H1 (cell line): ENCODE measurements around the gene INHBC. TPM values are rescaled to one million over a fixed set of nuclear protein-coding genes. Genes with fewer than 3 reads are reported as not detected.

Experiments
- CTCF ChIA-PET: fragments of 300-600 bp; sonication (Branson Sonifier 250); formaldehyde crosslinking; loops from one replicate; lab custom pipeline; 2021; ENCODE audit not compliant: partially characterized antibody; lab: Charles Lee
- POLR2A ChIA-PET: fragments of 300-600 bp; sonication (Branson Sonifier 250); formaldehyde crosslinking; loops from one replicate; lab custom pipeline; 2021; ENCODE audit warnings: inconsistent platforms; ENCODE audit not compliant: partially characterized antibody; lab: Charles Lee
- DNase-seq, 2 experiments: peaks; one replicate each; pipeline versions ENCODE4 v3.0.0 to v3.0.0-alpha.2; 2010 to 2022; ENCODE audit warnings: low spot score in 2 of 2, low read depth in 1 of 2, mixed read lengths in 1 of 2
- FAIRE-seq: peaks from 2 replicates; lab custom pipeline; 2011; peaks lifted over from hg19 to GRCh38; lab: Jason Lieb, UNC
- H2AFZ ChIP-seq: 2 replicates; pipeline ENCODE4 v1.8.1; 2012; ENCODE audit warnings: low read length, inconsistent platforms
- H2AK5ac ChIP-seq: 2 replicates; pipeline ENCODE4 v1.6.1; 2013; ENCODE audit warnings: low read depth, low read length
- H2BK120ac ChIP-seq: replicated peaks from 2 replicates; pipeline ENCODE3; 2013; ENCODE audit warnings: low read depth, low read length, inconsistent platforms
- H2BK12ac ChIP-seq: 2 replicates; pipeline ENCODE4 v1.6.1; 2013; ENCODE audit warnings: low read depth, low read length
- H2BK15ac ChIP-seq: 2 replicates; pipeline ENCODE4 v1.6.1; 2013; ENCODE audit warnings: low read length
- H2BK20ac ChIP-seq: 2 replicates; pipeline ENCODE4 v1.6.1; 2013; ENCODE audit warnings: low read length
- H2BK5ac ChIP-seq: 2 replicates; pipeline ENCODE4 v1.6.1; 2013; ENCODE audit warnings: low read depth, low read length
- H3K14ac ChIP-seq: 2 replicates; pipeline ENCODE4 v1.6.1; 2013; ENCODE audit warnings: inconsistent platforms; ENCODE audit not compliant: insufficient read length
- H3K18ac ChIP-seq: 2 replicates; pipeline ENCODE4 v1.6.1; 2013; ENCODE audit warnings: low read length; ENCODE audit errors: extremely low read depth
- H3K23ac ChIP-seq: 2 replicates; pipeline ENCODE4 v1.6.1; 2013; ENCODE audit warnings: inconsistent platforms; ENCODE audit not compliant: insufficient read length
- H3K23me2 ChIP-seq: 2 replicates; pipeline ENCODE4 v1.6.1; 2013; ENCODE audit warnings: low read depth, low read length
- H3K27ac ChIP-seq: 2 replicates; pipeline ENCODE4 v1.6.1; 2011; ENCODE audit warnings: low read depth, low read length, inconsistent platforms
- H3K27me3 ChIP-seq, 4 experiments: replicated peaks in 1 of 4; 1 replicate in 1 of 4; 2 replicates in 3 of 4; pipeline versions ENCODE4 v1.6.1 to v1.8.1; 2011 to 2013; ENCODE audit warnings: low read length in 3 of 4, mild to moderate bottlenecking in 3 of 4, inconsistent platforms in 2 of 4, mixed read lengths in 2 of 4, moderate library complexity in 1 of 4; ENCODE audit not compliant: control insufficient read depth in 3 of 4, insufficient read depth in 3 of 4; ENCODE audit errors: extremely low read depth in 1 of 4
- H3K36me3 ChIP-seq, 4 experiments: 2 replicates each; pipeline versions ENCODE4 v1.6.1 to v1.8.1; 2011 to 2013; ENCODE audit warnings: mild to moderate bottlenecking in 4 of 4, low read length in 3 of 4, moderate library complexity in 2 of 4, control low read depth in 1 of 4, inconsistent platforms in 1 of 4; ENCODE audit not compliant: insufficient read depth in 4 of 4, control insufficient read depth in 2 of 4
- H3K4ac ChIP-seq: replicated peaks from 2 replicates; pipeline ENCODE3; 2013; ENCODE audit warnings: low read length, low read depth, mixed read lengths, inconsistent platforms; ENCODE audit not compliant: insufficient read length
- H3K4me1 ChIP-seq, 4 experiments: replicated peaks in 1 of 4; 1 replicate in 1 of 4; 2 replicates in 3 of 4; pipeline versions ENCODE4 v1.6.1 to v1.8.1; 2011 to 2013; ENCODE audit warnings: low read length in 3 of 4, inconsistent platforms in 2 of 4, mixed read lengths in 1 of 4; ENCODE audit not compliant: insufficient read depth in 4 of 4, control insufficient read depth in 3 of 4
- H3K4me2 ChIP-seq, 2 experiments: 2 replicates each; pipeline versions ENCODE4 v1.6.1 to v1.8.1; 2011 to 2013; ENCODE audit warnings: low read depth in 2 of 2, low read length in 2 of 2, control low read depth in 1 of 2, inconsistent platforms in 1 of 2, mild to moderate bottlenecking in 1 of 2; ENCODE audit not compliant: insufficient read depth in 1 of 2
- H3K4me3 ChIP-seq, 4 experiments: fragments of 200-600, 300-600 bp in 1 of 4; sonication (generic), shearing (Covaris generic), sonication (Bioruptor Twin) in 1 of 4; 2 replicates each; pipeline versions ENCODE4 v1.5.1 to v1.8.1; 2011 to 2016; ENCODE audit warnings: low read length in 4 of 4, low read depth in 3 of 4, control low read depth in 2 of 4, inconsistent platforms in 2 of 4, mild to moderate bottlenecking in 2 of 4, mixed read lengths in 1 of 4, moderate library complexity in 1 of 4; ENCODE audit not compliant: insufficient read depth in 2 of 4; ENCODE audit errors: extremely low read depth in 1 of 4
- H3K56ac ChIP-seq: replicated peaks from 2 replicates; pipeline ENCODE3; 2013; ENCODE audit warnings: low read depth, mild to moderate bottlenecking, mixed read lengths, low read length, inconsistent platforms; ENCODE audit not compliant: insufficient read length
- H3K79me1 ChIP-seq: 2 replicates; pipeline ENCODE4 v1.6.1; 2013; ENCODE audit warnings: low read depth, low read length, control low read depth
- H3K79me2 ChIP-seq, 2 experiments: 2 replicates each; pipeline versions ENCODE4 v1.6.1 to v1.8.1; 2012 to 2013; ENCODE audit warnings: low read length in 2 of 2, mild to moderate bottlenecking in 2 of 2, inconsistent platforms in 1 of 2; ENCODE audit not compliant: insufficient read depth in 2 of 2, control insufficient read depth in 1 of 2
- H3K9ac ChIP-seq, 4 experiments: replicated peaks in 1 of 4; 1 replicate in 1 of 4; 2 replicates in 3 of 4; pipeline versions ENCODE4 v1.6.1 to v1.8.1; 2011 to 2013; ENCODE audit warnings: low read depth in 3 of 4, low read length in 3 of 4, control low read depth in 2 of 4, mild to moderate bottlenecking in 2 of 4, moderate library complexity in 2 of 4, inconsistent platforms in 1 of 4; ENCODE audit errors: extremely low read depth in 1 of 4
- H3K9me3 ChIP-seq, 2 experiments: 2 replicates each; pipeline versions ENCODE4 v1.6.1 to v1.8.1; 2012 to 2013; ENCODE audit warnings: mild to moderate bottlenecking in 2 of 2, moderate library complexity in 2 of 2, control low read depth in 1 of 2, inconsistent platforms in 1 of 2, low read depth in 1 of 2, low read length in 1 of 2, mixed read lengths in 1 of 2; ENCODE audit not compliant: insufficient read depth in 2 of 2
- H4K20me1 ChIP-seq, 2 experiments: replicated peaks in 1 of 2; 2 replicates each; pipeline versions ENCODE3 to v1.8.1; 2011 to 2013; ENCODE audit warnings: inconsistent platforms in 2 of 2, low read length in 2 of 2, mild to moderate bottlenecking in 1 of 2; ENCODE audit not compliant: insufficient read depth in 2 of 2, control insufficient read depth in 1 of 2
- H4K5ac ChIP-seq: 2 replicates; pipeline ENCODE4 v1.6.1; 2013; ENCODE audit warnings: low read length, low read depth, mixed read lengths, inconsistent platforms; ENCODE audit not compliant: insufficient read length
- H4K8ac ChIP-seq: 2 replicates; pipeline ENCODE4 v1.8.0; 2013; ENCODE audit warnings: mild to moderate bottlenecking, moderate library complexity, low read length, inconsistent platforms; ENCODE audit not compliant: insufficient read depth; ENCODE audit errors: extremely low read depth
- H4K91ac ChIP-seq: replicated peaks from 2 replicates; pipeline ENCODE3; 2013; ENCODE audit warnings: low read length, mixed read lengths, inconsistent platforms; ENCODE audit not compliant: insufficient read length
- ASH2L ChIP-seq: fragments of 200-600, 300-600 bp; sonication (generic); IDR thresholded peaks from one replicate; pipeline ENCODE4 v1.7.1; 2017; ENCODE audit warnings: low read length
- ATF2 ChIP-seq: IDR thresholded peaks from 2 replicates; pipeline ENCODE4 v1.6.1; 2012; ENCODE audit warnings: low read length, inconsistent platforms
- CBX5 ChIP-seq: fragments of 300-800, 300-1000 bp; sonication (generic); IDR thresholded peaks from 2 replicates; pipeline ENCODE4 v1.7.1; 2016; ENCODE audit warnings: antibody characterized with exemption, low read length, low read depth
- CBX8 ChIP-seq: fragments of 300-800, 300-1000 bp; sonication (generic); IDR thresholded peaks from 2 replicates; pipeline ENCODE4 v1.7.1; 2016; ENCODE audit warnings: low read depth, low read length, borderline replicate concordance
- EZH2 ChIP-seq: fragments of 200-600 bp; sonication (generic); IDR thresholded peaks from 2 replicates; pipeline ENCODE4 v1.7.1; 2012; ENCODE audit warnings: low read depth, mild to moderate bottlenecking, moderate library complexity, low read length, inconsistent platforms; ENCODE audit not compliant: severe bottlenecking
- HDAC2 ChIP-seq, 2 experiments: fragments of 300-600 bp in 1 of 2; sonication (generic) in 1 of 2; IDR thresholded peaks; 2 replicates each; pipeline ENCODE4 v1.6.1; 2011 to 2012; ENCODE audit warnings: low read depth in 2 of 2, low read length in 2 of 2, mild to moderate bottlenecking in 2 of 2, moderate library complexity in 2 of 2, borderline replicate concordance in 1 of 2, inconsistent platforms in 1 of 2
- KDM1A ChIP-seq: fragments of 200-600, 300-600 bp; sonication (generic); IDR thresholded peaks from 2 replicates; pipeline ENCODE4 v1.7.1; 2016; ENCODE audit warnings: mild to moderate bottlenecking, low read length, borderline replicate concordance
- NANOG ChIP-seq: IDR thresholded peaks from 2 replicates; pipeline ENCODE4 v1.6.1; 2011; ENCODE audit warnings: low read length, low read depth, mild to moderate bottlenecking, inconsistent platforms; ENCODE audit not compliant: insufficient read depth, poor library complexity, severe bottlenecking
- SP2 ChIP-seq: IDR thresholded peaks from 2 replicates; pipeline ENCODE4 v1.6.1; 2012; ENCODE audit warnings: mild to moderate bottlenecking, low read length, inconsistent platforms
- SP4 ChIP-seq: IDR thresholded peaks from 2 replicates; pipeline ENCODE4 v1.6.1; 2012; ENCODE audit warnings: low read length, inconsistent platforms
- TAF7 ChIP-seq: optimal IDR thresholded peaks from 2 replicates; pipeline ENCODE3; 2011; ENCODE audit warnings: low read depth, mild to moderate bottlenecking, inconsistent platforms, low read length, moderate library complexity, borderline replicate concordance
- WGBS, 2 experiments: shearing (Covaris generic) in 1 of 2; methylation state at CpG; one replicate each; pipeline versions ENCODE4 v1.1.6 to v1.1.7; 2013 to 2015; ENCODE audit warnings: low lambda C conversion rate in 2 of 2, mixed read lengths in 2 of 2, inconsistent platforms in 1 of 2, low coverage in 1 of 2, missing lambda C conversion rate in 1 of 2; ENCODE audit not compliant: insufficient replicate concordance in 2 of 2, insufficient coverage in 1 of 2, insufficient read length in 1 of 2; ENCODE audit errors: extremely low coverage in 1 of 2, missing lambda C conversion rate in 1 of 2; 5-methylcytosine and 5-hydroxymethylcytosine counted together
- polyA plus RNA-seq, 7 experiments: library from polyadenylated mRNA; depleted of rRNA in 3 of 7; stranded (reverse) in 5 of 7; unstranded in 2 of 7; fragments of >200 nt in 5 of 7; fragments of 200-250 nt in 2 of 7; gene quantifications; 1 replicate in 5 of 7; 2 replicates in 1 of 7; 4 replicates in 1 of 7; pipeline versions ENCODE4 v1.2.1 to v1.2.3, GENCODE V29; 2011 to 2013; ENCODE audit warnings: missing spikeins in 2 of 7, mixed read lengths in 2 of 7
- total RNA-seq: library from RNA; stranded (reverse); fragmentation: NEBNext Ultra II Directional; extraction: Animal tissue kit (Norgen Biotek cat#: 25700); gene quantifications from 2 replicates; pipeline ENCODE4 v1.2.1, GENCODE V29; 2021

The INHBC gene
- total and polyA plus RNA-seq, 2 of the 8 experiments (the other 6 are each of a cell fraction or from before 2014, with no cell fraction given): 0.15 TPM; not detected in 1

GRCh38 chr12:57473392-57473791, 38.8 kb downstream of the INHBC start:
- H4K20me1 ChIP-seq: peaks cover 0 to 4% of the 10 kb centered on the region in 2 experiments
- no peak overlapping the region for H4K5ac ChIP-seq
- H3K4ac ChIP-seq: no peak overlapping the region
- H3K9me3 ChIP-seq: no peaks in the 10 kb centered on the region
- H4K8ac ChIP-seq: no peak overlapping the region
- no peak overlapping the region for H2BK15ac ChIP-seq
- WGBS, 2 experiments: 89% methylated on average over 3 of the region's 3 CpGs; no CpG with 5 or more reads in 1 of the 2 experiments
- no peak overlapping the region for H4K91ac ChIP-seq
- H3K56ac ChIP-seq: no peak overlapping the region
- H2BK120ac ChIP-seq: no peak overlapping the region
- FAIRE-seq: no peak
- H2BK12ac ChIP-seq: no peak overlapping the region
- no peaks in the 10 kb centered on the region for H3K79me1 ChIP-seq
- no peak overlapping the region for H3K9ac ChIP-seq
- H3K4me2 ChIP-seq: no peak overlapping the region
- no peak overlapping the region for H3K4me3 ChIP-seq
- H3K14ac ChIP-seq: no peak overlapping the region
- H3K27ac ChIP-seq: no peak overlapping the region
- H2BK5ac ChIP-seq: no peak overlapping the region
- peaks cover 20 to 49% (median 42%) of the 10 kb centered on the region in 4 experiments for H3K27me3 ChIP-seq
- H2AK5ac ChIP-seq: no peak overlapping the region
- H3K23ac ChIP-seq: peak overlapping the region; percentile 39
- no peak overlapping the region for H2AFZ ChIP-seq
- H3K36me3 ChIP-seq: peaks cover 0 to 7% (median 2%) of the 10 kb centered on the region in 4 experiments; a peak in 3 of 8 replicates
- no peak for DNase-seq
- no peaks in the 10 kb centered on the region for H3K79me2 ChIP-seq
- ChIA-PET CTCF (interaction anchor here (0.8 to 25.1 kb wide), 3 partner anchors 13 to 166 kb away, joined by 3 to 441 read pairs (median 34); partner anchors contain the start of genes GLI1, INHBE and MARS1), POLR2A (interaction anchor here (0.6 kb wide), 1 partner anchor 72 kb away, joined by 3 read pairs; no protein-coding TSS in a partner anchor)
- H2BK20ac ChIP-seq: no peak overlapping the region
- peaks cover 0 to 25% (median 11%) of the 10 kb centered on the region in 4 experiments; a peak in 6 of 7 replicates for H3K4me1 ChIP-seq
- peaks cover 8% of the 10 kb centered on the region; the same call in 1 of the 2 replicates for H3K23me2 ChIP-seq
- H3K18ac ChIP-seq: no peak overlapping the region
- no peak for TF ChIP-seq ASH2L
- no peak for TF ChIP-seq EZH2
- TF ChIP-seq SP2: no peak
- TF ChIP-seq TAF7: no peak
- no peak for TF ChIP-seq CBX5
- TF ChIP-seq ATF2: no peak
- no peak for TF ChIP-seq NANOG
- no peak for TF ChIP-seq SP4
- no peak for TF ChIP-seq KDM1A
- TF ChIP-seq CBX8: no peak
- no peak for TF ChIP-seq HDAC2 (IDR thresholded peaks at IDR 0.05; ENCODE audit: borderline replicate concordance in 1 of 2, low read depth in 2 of 2, low read length in 2 of 2)
